DOHH2 (cell line): Measurements from ENCODE around the gene MLLT3.

ENCODE experiments used
- H3F3A ChIP-seq: fragments of 200-600 bp; sonication (generic), shearing (Covaris generic); 2 replicates; pipeline ENCODE4 v1.6.0; 2016; ENCODE audit warnings: antibody characterized with exemption, mild to moderate bottlenecking; ENCODE audit not compliant: control insufficient read depth, insufficient read depth
- H3K27ac ChIP-seq: fragments of 200-600 bp; sonication (generic); 2 replicates; pipeline ENCODE4 v1.5.1; 2014; ENCODE audit warnings: low read depth, mild to moderate bottlenecking, low read length, moderate library complexity
- H3K27me3 ChIP-seq: fragments of 200-600 bp; sonication (generic); 2 replicates; pipeline ENCODE4 v1.6.1; 2014; ENCODE audit warnings: mild to moderate bottlenecking, low read length, mixed read lengths; ENCODE audit not compliant: control insufficient read depth
- H3K36me3 ChIP-seq: fragments of 200-600 bp; sonication (generic); 2 replicates; pipeline ENCODE4 v1.6.1; 2014; ENCODE audit warnings: mild to moderate bottlenecking, low read length, moderate library complexity, mixed read lengths; ENCODE audit not compliant: control insufficient read depth
- H3K4me1 ChIP-seq: fragments of 200-600 bp; sonication (generic); 2 replicates; pipeline ENCODE4 v1.6.1; 2014; ENCODE audit warnings: mild to moderate bottlenecking, low read length, mixed read lengths; ENCODE audit not compliant: control insufficient read depth
- H3K4me2 ChIP-seq: fragments of 200-600 bp; sonication (generic); 2 replicates; pipeline ENCODE4 v1.6.0; 2014; ENCODE audit warnings: mild to moderate bottlenecking, low read length, moderate library complexity
- H3K4me3 ChIP-seq: fragments of 200-600 bp; sonication (generic); 2 replicates; pipeline ENCODE4 v1.5.1; 2014; ENCODE audit warnings: mild to moderate bottlenecking, low read length, mixed read lengths
- H3K79me2 ChIP-seq: fragments of 200-600 bp; sonication (generic); 2 replicates; pipeline ENCODE4 v1.6.1; 2014; ENCODE audit warnings: mild to moderate bottlenecking, low read length, mixed read lengths; ENCODE audit not compliant: control insufficient read depth
- H3K9me2 ChIP-seq: fragments of 200-600 bp; sonication (generic); replicated peaks from 2 replicates; pipeline ENCODE4 v1.6.1; 2014; ENCODE audit warnings: mild to moderate bottlenecking, low read length, mixed read lengths; ENCODE audit not compliant: control insufficient read depth
- H3K9me3 ChIP-seq: fragments of 200-600 bp; sonication (generic); 2 replicates; pipeline ENCODE4 v1.6.1; 2014; ENCODE audit warnings: antibody characterized with exemption, low read length, mixed read lengths; ENCODE audit not compliant: control insufficient read depth, insufficient read depth
- H4K20me1 ChIP-seq: fragments of 200-600 bp; sonication (generic); 2 replicates; pipeline ENCODE4 v1.6.0; 2014; ENCODE audit warnings: low read depth, mild to moderate bottlenecking, antibody characterized with exemption, low read length, moderate library complexity; ENCODE audit not compliant: control insufficient read depth, insufficient read depth
- EZH2phosphoT487 ChIP-seq: fragments of 200-600 bp; sonication (generic); IDR thresholded peaks from 2 replicates; pipeline ENCODE4 v1.6.1; 2017; ENCODE audit warnings: borderline replicate concordance, mild to moderate bottlenecking, antibody characterized with exemption, low read length, moderate library complexity, mixed read lengths
- TF ChIP-seq, protein P1 (sequence below): fragments of 200-600 bp; sonication (generic); IDR thresholded peaks from one replicate; pipeline ENCODE4 v1.5.1; 2014; ENCODE audit warnings: antibody characterized with exemption, mild to moderate bottlenecking, low read depth, low read length; ENCODE audit not compliant: poor library complexity, severe bottlenecking

Gene MLLT3

DNA sequence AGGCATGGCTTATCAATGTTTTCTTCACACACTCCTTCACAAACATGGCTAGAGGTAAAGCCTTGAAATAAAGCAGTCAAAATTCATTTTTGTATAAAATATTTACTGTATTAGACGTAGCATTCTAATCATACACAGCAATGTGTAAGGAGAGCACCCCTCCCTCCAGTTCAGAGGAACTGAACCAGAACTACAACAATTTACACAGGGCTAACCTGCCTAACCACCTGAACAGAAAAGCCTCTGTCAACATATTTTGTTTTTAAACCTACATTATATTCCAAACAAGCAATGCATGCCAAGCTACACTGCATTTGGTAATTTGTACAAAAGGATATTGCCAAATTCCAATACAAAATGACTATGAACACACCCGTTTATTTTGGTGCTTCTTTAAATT, 41.6 kb downstream of the MLLT3 start:
- H3F3A ChIP-seq: no peaks in the 10 kb centered on the region
- no peaks in the 10 kb centered on the region for H3K27me3 ChIP-seq
- no peaks in the 10 kb centered on the region for H3K36me3 ChIP-seq
- H3K9me3 ChIP-seq: no peaks in the 10 kb centered on the region
- TF ChIP-seq EZH2phosphoT487: no peak
- H3K4me1 ChIP-seq: no peaks in the 10 kb centered on the region
- H4K20me1 ChIP-seq: no peaks in the 10 kb centered on the region
- no peak overlapping the region for H3K4me3 ChIP-seq
- H3K9me2 ChIP-seq: no peaks in the 10 kb centered on the region
- no peak overlapping the region for H3K4me2 ChIP-seq
- no peaks in the 10 kb centered on the region for H3K79me2 ChIP-seq
- no peak overlapping the region for H3K27ac ChIP-seq

DNA sequence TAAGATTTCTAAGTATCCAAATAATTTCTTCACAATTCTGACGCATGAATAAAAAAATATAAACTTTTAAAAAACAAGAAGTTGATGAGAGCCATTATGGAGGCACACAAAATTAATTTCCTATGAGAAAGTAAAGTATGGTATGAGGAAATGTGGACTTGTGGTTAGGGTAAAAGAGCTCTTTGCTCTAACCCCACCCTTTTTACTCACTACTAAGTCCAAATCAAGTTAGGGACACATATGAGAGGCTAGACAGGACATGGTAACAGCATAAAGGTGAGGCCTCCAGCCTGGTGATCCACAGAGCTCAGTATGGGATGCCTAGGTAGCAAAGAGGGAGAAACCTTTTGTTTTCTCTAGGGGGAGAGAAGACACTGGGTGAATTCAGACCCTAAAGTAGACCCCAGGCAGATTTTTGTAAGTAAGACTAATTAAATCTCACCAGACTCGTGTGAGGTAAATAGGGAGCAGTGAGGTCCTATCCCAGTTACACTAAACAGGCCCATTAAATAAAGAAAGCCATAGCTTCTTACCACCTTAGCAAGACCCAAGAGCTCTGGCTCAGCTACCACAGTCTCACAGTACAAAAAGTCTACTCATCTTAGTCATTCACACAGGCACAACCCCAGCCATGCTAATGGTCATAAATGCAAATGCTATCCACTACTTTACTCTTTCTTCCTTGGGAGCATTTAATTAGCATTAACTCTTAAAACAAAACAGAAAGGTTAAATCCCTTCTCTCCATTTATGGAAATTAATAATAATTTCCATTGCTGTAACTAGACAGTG, 42.6 kb downstream of the MLLT3 start:
- Histone ChIP-seq H3K9me3 (no peaks in the 10 kb centered on the region), H3K27ac (no peak overlapping the region), H3K4me3 (no peak overlapping the region), H4K20me1 (no peaks in the 10 kb centered on the region), H3F3A (no peaks in the 10 kb centered on the region), H3K36me3 (no peaks in the 10 kb centered on the region), H3K27me3 (no peaks in the 10 kb centered on the region), H3K9me2 (no peaks in the 10 kb centered on the region), H3K4me2 (no peak overlapping the region), H3K79me2 (no peaks in the 10 kb centered on the region), H3K4me1 (no peaks in the 10 kb centered on the region)
- TF ChIP-seq, protein P1, sequence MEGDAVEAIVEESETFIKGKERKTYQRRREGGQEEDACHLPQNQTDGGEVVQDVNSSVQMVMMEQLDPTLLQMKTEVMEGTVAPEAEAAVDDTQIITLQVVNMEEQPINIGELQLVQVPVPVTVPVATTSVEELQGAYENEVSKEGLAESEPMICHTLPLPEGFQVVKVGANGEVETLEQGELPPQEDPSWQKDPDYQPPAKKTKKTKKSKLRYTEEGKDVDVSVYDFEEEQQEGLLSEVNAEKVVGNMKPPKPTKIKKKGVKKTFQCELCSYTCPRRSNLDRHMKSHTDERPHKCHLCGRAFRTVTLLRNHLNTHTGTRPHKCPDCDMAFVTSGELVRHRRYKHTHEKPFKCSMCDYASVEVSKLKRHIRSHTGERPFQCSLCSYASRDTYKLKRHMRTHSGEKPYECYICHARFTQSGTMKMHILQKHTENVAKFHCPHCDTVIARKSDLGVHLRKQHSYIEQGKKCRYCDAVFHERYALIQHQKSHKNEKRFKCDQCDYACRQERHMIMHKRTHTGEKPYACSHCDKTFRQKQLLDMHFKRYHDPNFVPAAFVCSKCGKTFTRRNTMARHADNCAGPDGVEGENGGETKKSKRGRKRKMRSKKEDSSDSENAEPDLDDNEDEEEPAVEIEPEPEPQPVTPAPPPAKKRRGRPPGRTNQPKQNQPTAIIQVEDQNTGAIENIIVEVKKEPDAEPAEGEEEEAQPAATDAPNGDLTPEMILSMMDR: no peak
- TF ChIP-seq EZH2phosphoT487: no peak

DNA sequence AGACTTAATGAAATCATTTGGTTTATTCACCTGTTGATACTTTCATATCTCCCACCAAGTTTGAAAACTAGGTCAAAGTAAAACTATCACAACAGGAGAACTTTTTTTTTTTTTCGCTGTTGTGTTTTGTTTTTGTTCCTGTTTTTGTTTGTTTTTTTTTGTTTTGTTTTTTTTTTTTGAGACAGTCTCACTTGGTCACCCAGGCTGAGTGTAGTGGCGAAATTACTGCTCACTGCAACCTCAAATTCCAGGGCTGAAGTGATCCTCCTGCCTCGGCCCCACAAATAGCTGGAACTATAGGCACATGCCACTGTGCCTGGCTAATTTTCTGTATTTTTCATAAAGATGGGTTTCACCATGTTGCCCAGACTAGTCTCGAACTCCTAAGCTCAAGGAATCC, 49.3 kb downstream of the MLLT3 start:
- Histone ChIP-seq H3K9me2 (no peaks in the 10 kb centered on the region), H3K4me1 (no peaks in the 10 kb centered on the region), H3K36me3 (no peaks in the 10 kb centered on the region), H4K20me1 (no peaks in the 10 kb centered on the region), H3K4me2 (no peak overlapping the region), H3K27ac (no peak overlapping the region), H3K79me2 (no peaks in the 10 kb centered on the region), H3K9me3 (no peaks in the 10 kb centered on the region), H3K4me3 (no peak overlapping the region), H3F3A (no peaks in the 10 kb centered on the region), H3K27me3 (no peaks in the 10 kb centered on the region)
- TF ChIP-seq, protein P1: no peak
- no peak for TF ChIP-seq EZH2phosphoT487

DNA sequence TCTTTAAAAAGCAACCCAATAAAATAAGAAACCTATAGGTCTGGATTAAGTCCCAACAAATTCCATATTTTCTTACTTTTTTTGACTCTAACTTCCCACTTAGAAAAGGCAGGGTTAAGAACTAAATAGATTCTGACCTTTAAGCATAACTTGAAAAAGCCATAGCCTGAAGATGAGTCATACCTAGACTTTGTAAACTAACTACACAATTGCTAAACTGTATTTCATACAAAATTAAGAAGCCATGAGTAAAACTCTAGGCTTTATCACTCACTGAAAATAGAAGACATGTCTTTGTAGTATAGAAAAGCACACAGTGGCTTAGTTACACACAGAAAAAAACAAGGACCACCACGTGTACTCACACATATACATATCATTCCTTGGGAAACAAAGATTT, 51.5 kb downstream of the MLLT3 start:
- Histone ChIP-seq H3K9me2 (no peaks in the 10 kb centered on the region), H3K27ac (no peak overlapping the region), H3K4me2 (no peak overlapping the region), H3K4me3 (no peak overlapping the region), H3K79me2 (no peaks in the 10 kb centered on the region), H3K36me3 (no peaks in the 10 kb centered on the region), H3K27me3 (no peaks in the 10 kb centered on the region), H3K9me3 (no peaks in the 10 kb centered on the region), H4K20me1 (no peaks in the 10 kb centered on the region), H3K4me1 (no peaks in the 10 kb centered on the region), H3F3A (no peaks in the 10 kb centered on the region)
- TF ChIP-seq EZH2phosphoT487: no peak
- TF ChIP-seq, protein P1: no peak
